ENCODE data around the gene PPWD1. TPM values are rescaled to one million over a fixed set of nuclear protein-coding genes. Genes with fewer than 3 reads are reported as not detected.
A peak's percentile ranks its signal among the peaks of the same experiment; 100 is the strongest.

Gene PPWD1
- polyA plus RNA-seq, 1 of the 3 experiments (the other 2 are of a cell fraction), result 6.0 TPM

GRCh38 chr5:65562731-65563701 is at the start of gene PPWD1, which contains the start of gene CENPK (continued):
- TF ChIP-seq PBX3 (IDR thresholded peaks at IDR 0.05) (0 out of 2 replicates have a peak, but pooled peaks have one; percentile 5), RFX5 (IDR thresholded peaks at IDR 0.05; ENCODE audit: low read length) (peak; percentile 74), USF2 (IDR thresholded peaks at IDR 0.05; ENCODE audit: borderline replicate concordance, low read depth, low read length) (no peak), RCOR1 (IDR thresholded peaks at IDR 0.05; ENCODE audit: low read length) (no peak), JUND (IDR thresholded peaks at IDR 0.05) (no peak), FOXM1 (IDR thresholded peaks at IDR 0.05; ENCODE audit: low read depth) (no peak), TAF1 (IDR thresholded peaks at IDR 0.05; ENCODE audit: borderline replicate concordance, low read depth, low read length) (peak; percentile 86)

GRCh38 chr5:65525726-65526125 is 37.4 kb upstream of the PPWD1 start:
- Histone ChIP-seq H3K4me3 (ENCODE audit: low read depth in 2 of 2, low read length in 1 of 2) (no peak overlapping the region), H3K4me1 (ENCODE audit: control insufficient read depth in 1 of 2, insufficient read depth in 2 of 2, low read depth in 1 of 2, low read length in 1 of 2) (no peaks in the 10 kb centered on the region), H2AFZ (ENCODE audit: low read depth) (no peak overlapping the region), H3K9ac (no peak overlapping the region), H3K27me3 (ENCODE audit: insufficient read depth) (no peaks in the 10 kb centered on the region), H4K20me1 (ENCODE audit: insufficient read depth) (no peaks in the 10 kb centered on the region), H3K36me3 (replicated peaks in 1 of 2; ENCODE audit: control insufficient read depth in 1 of 2, insufficient read depth in 2 of 2, low read length in 1 of 2) (peaks cover 0 to 49% of the 10 kb centered on the region in 2 experiments), H3K27ac (ENCODE audit: low read depth in 2 of 2, low read length in 1 of 2) (no peak overlapping the region), H3F3A (replicated peaks; ENCODE audit: insufficient read depth) (peaks cover 7% of the 10 kb centered on the region), H3K9me2 (no peaks in the 10 kb centered on the region), H3K4me2 (no peak overlapping the region), H3K9me3 (no peaks in the 10 kb centered on the region), H3K79me2 (ENCODE audit: insufficient read depth) (no peaks in the 10 kb centered on the region)
- no peak for DNase-seq
- ChIA-PET CTCF (interaction anchor here (1.2 kb wide), 1 partner anchor 15 kb away, joined by 3 read pairs; no protein-coding TSS in a partner anchor), POLR2A (no interaction called here)
- no peak for TF ChIP-seq FOSL2 (IDR thresholded peaks at IDR 0.05; ENCODE audit: borderline replicate concordance, low read depth)
- no peak for TF ChIP-seq GABPA (IDR thresholded peaks at IDR 0.05; ENCODE audit: low read depth)
- TF ChIP-seq USF2 (IDR thresholded peaks at IDR 0.05; ENCODE audit: borderline replicate concordance, low read depth, low read length), result no peak
- no peak for TF ChIP-seq YY1 (IDR thresholded peaks at IDR 0.05; ENCODE audit: low read depth)
- TF ChIP-seq MAX (IDR thresholded peaks at IDR 0.05; ENCODE audit: low read depth), result no peak
- no peak for TF ChIP-seq EP300 (IDR thresholded peaks at IDR 0.05; ENCODE audit: borderline replicate concordance in 1 of 2, low read depth in 1 of 2, low read length in 1 of 2)
- no peak for TF ChIP-seq POLR2AphosphoS5 (IDR thresholded peaks at IDR 0.05; ENCODE audit: low read depth, low read length)
- no peak for TF ChIP-seq PBX3 (IDR thresholded peaks at IDR 0.05)
- no peak for TF ChIP-seq ZBTB33 (IDR thresholded peaks at IDR 0.05; ENCODE audit: borderline replicate concordance, low read depth)
- TF ChIP-seq USF1 (IDR thresholded peaks at IDR 0.05; ENCODE audit: borderline replicate concordance, low read depth), result no peak
- TF ChIP-seq SMC3 (IDR thresholded peaks at IDR 0.05; ENCODE audit: low read depth, low read length), result no peak
- TF ChIP-seq CTCF (IDR thresholded peaks at IDR 0.05), result no peak
- TF ChIP-seq TCF12 (IDR thresholded peaks at IDR 0.05), result no peak
- TF ChIP-seq RAD21 (IDR thresholded peaks at IDR 0.05; ENCODE audit: low read length), result no peak
- TF ChIP-seq NFIC (IDR thresholded peaks at IDR 0.05; ENCODE audit: borderline replicate concordance), result no peak
- no peak for TF ChIP-seq RFX5 (IDR thresholded peaks at IDR 0.05; ENCODE audit: low read length)
- TF ChIP-seq FOXM1 (IDR thresholded peaks at IDR 0.05; ENCODE audit: low read depth), result no peak
- WGBS (ENCODE audit: low lambda C conversion rate), result 94% methylated on average over 3 of the region's 3 CpGs
